Rectal smooth muscle tissue (tissue), 1 donor: Measurements from ENCODE around the gene MRPS35.
"Not testable (repeated sequence)": the region's sequence is repeated elsewhere in the genome, so short reads cannot be mapped to it uniquely, and the experiment has no call there.

ENCODE experiments used
- H3K27ac ChIP-seq: one replicate; pipeline ENCODE4 v1.7.0; 2013; ENCODE audit warnings: low read depth, low read length, inconsistent platforms
- H3K27me3 ChIP-seq: one replicate; pipeline ENCODE4 v1.7.0; 2013; ENCODE audit warnings: low read length; ENCODE audit not compliant: control insufficient read depth, insufficient read depth
- H3K36me3 ChIP-seq: one replicate; pipeline ENCODE4 v1.7.0; 2013; ENCODE audit warnings: low read length; ENCODE audit not compliant: control insufficient read depth, insufficient read depth
- H3K4me1 ChIP-seq: one replicate; pipeline ENCODE4 v1.7.0; 2013; ENCODE audit warnings: low read length; ENCODE audit not compliant: control insufficient read depth, insufficient read depth
- H3K4me3 ChIP-seq: one replicate; pipeline ENCODE4 v1.7.0; 2013; ENCODE audit warnings: low read length
- H3K9ac ChIP-seq: one replicate; pipeline ENCODE4 v1.7.0; 2013; ENCODE audit warnings: low read length

Gene MRPS35

DNA sequence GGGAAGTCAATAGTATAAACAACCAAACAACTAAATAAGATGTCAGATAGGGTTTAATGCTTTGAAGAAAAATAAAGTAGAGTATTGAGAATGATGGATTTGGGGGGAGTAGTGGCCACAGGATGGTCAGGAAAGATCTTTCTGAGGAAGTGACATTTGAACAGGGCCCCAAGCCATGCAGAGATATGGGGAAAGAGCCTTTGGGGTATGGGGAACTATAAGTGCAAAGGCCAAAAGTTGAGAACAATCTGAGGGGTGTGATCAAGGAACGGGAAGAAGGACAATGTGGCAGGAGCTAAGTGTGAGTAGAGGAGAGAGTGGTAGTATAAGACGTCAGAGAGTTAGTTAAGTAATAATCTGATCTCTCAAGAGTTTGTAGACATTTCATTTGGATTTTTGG is 1.3 kb downstream of the MRPS35 start:
- Histone ChIP-seq H3K4me1 (no peaks in the 10 kb centered on the region), H3K36me3 (no peaks in the 10 kb centered on the region), H3K9ac (no peak overlapping the region), H3K4me3 (no peak overlapping the region), H3K27ac (no peak overlapping the region), H3K27me3 (no peaks in the 10 kb centered on the region)

DNA sequence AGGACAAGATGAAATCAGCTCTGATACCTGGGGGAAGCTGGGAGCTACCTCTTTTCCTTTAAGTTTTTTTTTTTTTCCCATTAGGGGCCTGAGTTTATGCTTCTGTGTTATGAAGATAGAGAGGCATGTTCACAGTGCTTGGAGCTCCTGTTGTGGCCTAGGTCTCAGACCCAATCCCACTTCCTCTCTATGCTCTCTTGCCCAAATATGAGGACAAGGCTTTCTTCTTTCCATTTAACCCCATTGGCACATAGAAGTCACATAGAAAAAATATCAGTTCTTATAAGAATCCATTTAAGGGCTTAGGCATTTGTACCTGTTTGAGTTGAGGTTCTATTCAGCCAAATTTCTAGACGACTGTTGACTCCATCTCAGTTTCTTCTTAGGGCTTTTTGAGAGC is 12.6 kb downstream of the MRPS35 start:
- peaks cover 6% of the 10 kb centered on the region for H3K36me3 ChIP-seq
- H3K4me1 ChIP-seq: no peaks in the 10 kb centered on the region
- H3K27ac ChIP-seq: no peak overlapping the region

GRCh38 chr12:27730097-27730588 is 19.5 kb downstream of the MRPS35 start:
- Histone ChIP-seq H3K9ac (no peak overlapping the region), H3K27ac (no peak overlapping the region), H3K27me3 (no peaks in the 10 kb centered on the region), H3K36me3 (no peaks in the 10 kb centered on the region), H3K4me1 (no peaks in the 10 kb centered on the region), H3K4me3 (no peak overlapping the region)

More for the DNA sequence above, 12.6 kb downstream of the MRPS35 start:
- H3K9ac ChIP-seq: no peak overlapping the region
- no peak overlapping the region for H3K4me3 ChIP-seq
- H3K27me3 ChIP-seq: no peaks in the 10 kb centered on the region

GRCh38 chr12:27732281-27732680 is 21.6 kb downstream of the MRPS35 start:
- H3K9ac ChIP-seq: no peak overlapping the region
- H3K4me3 ChIP-seq: no peak overlapping the region
- no peak overlapping the region for H3K27ac ChIP-seq
- H3K27me3 ChIP-seq: no peaks in the 10 kb centered on the region
- peaks cover 2% of the 10 kb centered on the region for H3K36me3 ChIP-seq
- no peaks in the 10 kb centered on the region for H3K4me1 ChIP-seq

GRCh38 chr12:27733052-27733656 is 22.5 kb downstream of the MRPS35 start:
- H3K27me3 ChIP-seq: no peaks in the 10 kb centered on the region
- H3K36me3 ChIP-seq: peaks cover 2% of the 10 kb centered on the region
- H3K27ac ChIP-seq: no peak overlapping the region

GRCh38 chr12:27733791-27734190 is 23.2 kb downstream of the MRPS35 start:
- Histone ChIP-seq H3K4me3 (no peak overlapping the region), H3K9ac (no peak overlapping the region), H3K27me3 (no peaks in the 10 kb centered on the region), H3K4me1 (no peaks in the 10 kb centered on the region), H3K27ac (no peak overlapping the region), H3K36me3 (peaks cover 2% of the 10 kb centered on the region)

More at GRCh38 chr12:27733052-27733656, 22.5 kb downstream of the MRPS35 start:
- Histone ChIP-seq H3K4me1 (no peaks in the 10 kb centered on the region), H3K9ac (no peak overlapping the region), H3K4me3 (no peak overlapping the region)

- not testable (repeated sequence) for H3K27ac ChIP-seq, H3K4me3 ChIP-seq, H3K9ac ChIP-seq, H3K4me1 ChIP-seq, H3K36me3 ChIP-seq, H3K27me3 ChIP-seq
Measured at GRCh38 chr12:27734321-27734720, 23.7 kb downstream of the MRPS35 start.

DNA sequence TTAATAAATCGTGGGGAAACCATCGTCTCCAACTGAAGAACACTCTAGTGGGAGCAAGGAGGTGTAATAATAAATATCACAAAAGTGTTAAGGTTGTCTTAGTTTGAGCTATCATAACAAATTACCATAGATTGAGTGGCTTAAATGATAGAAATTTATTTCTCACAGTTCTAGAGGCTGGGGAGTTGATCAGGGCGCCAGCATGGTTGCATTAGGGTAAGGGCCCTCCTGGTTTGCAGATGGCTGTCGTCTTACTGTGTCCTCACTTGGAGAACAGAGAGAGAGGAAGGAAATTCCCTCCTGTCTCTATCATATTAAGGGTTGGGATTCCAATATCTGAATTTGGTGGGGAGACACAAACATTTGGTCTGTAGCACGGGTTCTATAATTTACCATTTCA is 33.0 kb downstream of the MRPS35 start:
- H3K36me3 ChIP-seq: peaks cover 5% of the 10 kb centered on the region
- no peak overlapping the region for H3K9ac ChIP-seq

DNA sequence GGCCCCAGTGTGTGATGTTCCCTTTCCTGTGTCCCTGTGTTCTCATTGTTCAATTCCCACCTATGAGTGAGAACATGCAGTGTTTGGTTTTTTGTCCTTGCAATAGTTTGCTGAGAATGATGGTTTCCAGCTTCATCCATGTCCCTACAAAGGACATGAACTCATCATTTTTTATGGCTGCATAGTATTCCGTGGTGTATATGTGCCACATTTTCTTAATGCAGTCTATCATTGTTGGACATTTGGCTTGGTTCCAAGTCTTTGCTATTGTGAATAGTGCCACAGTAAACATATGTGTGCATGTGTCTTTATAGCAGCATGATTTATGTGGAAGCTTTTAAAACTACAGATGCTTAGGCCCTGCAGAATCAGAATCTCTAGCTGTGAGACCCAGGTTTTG is 35.1 kb downstream of the MRPS35 start:
- H3K9ac ChIP-seq, H3K27me3 ChIP-seq, H3K27ac ChIP-seq, H3K4me1 ChIP-seq, H3K4me3 ChIP-seq, H3K36me3 ChIP-seq: not testable (repeated sequence)

More for the DNA sequence above, 33.0 kb downstream of the MRPS35 start:
- Histone ChIP-seq H3K4me1 (no peaks in the 10 kb centered on the region), H3K27ac (no peak overlapping the region), H3K4me3 (no peak overlapping the region), H3K27me3 (no peaks in the 10 kb centered on the region)

DNA sequence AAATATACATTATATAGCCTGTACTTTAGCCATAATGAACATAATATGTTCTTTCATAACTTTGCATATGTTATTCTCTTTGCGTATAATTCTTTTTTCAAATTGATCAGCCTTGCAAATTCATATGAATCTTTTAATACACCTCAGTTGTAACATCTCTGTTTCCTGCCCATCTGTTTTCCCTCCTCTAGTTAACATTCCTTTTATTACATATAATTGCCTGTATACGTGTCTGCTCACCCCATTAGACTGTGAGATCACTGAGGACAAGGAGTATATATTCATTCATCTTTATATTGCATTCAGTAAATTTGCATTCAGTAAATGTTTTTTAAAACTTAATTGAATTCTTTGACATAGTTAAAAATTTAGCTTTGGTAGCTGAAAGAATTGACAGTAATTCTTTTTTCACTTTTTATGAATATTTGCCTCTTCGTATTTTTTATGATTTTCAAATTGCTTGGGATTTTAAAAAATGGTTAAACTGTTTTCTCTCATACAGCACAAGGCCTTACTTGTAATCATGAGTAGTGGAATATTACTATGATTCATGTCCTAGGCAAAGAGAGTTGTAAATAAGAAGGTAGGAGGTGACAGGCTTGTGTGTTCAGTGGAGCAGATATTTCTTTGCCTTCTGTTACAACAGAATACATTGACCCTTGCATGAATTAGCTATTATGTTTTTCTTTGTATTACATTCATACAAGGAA is 36.6 kb downstream of the MRPS35 start:
- Histone ChIP-seq H3K27ac (no peak overlapping the region), H3K9ac (no peak overlapping the region), H3K27me3 (no peaks in the 10 kb centered on the region), H3K36me3 (peaks cover 5% of the 10 kb centered on the region), H3K4me3 (no peak overlapping the region), H3K4me1 (no peaks in the 10 kb centered on the region)

- Histone ChIP-seq H3K4me3 (no peak overlapping the region), H3K4me1 (no peaks in the 10 kb centered on the region), H3K9ac (no peak overlapping the region), H3K27ac (no peak overlapping the region), H3K27me3 (no peaks in the 10 kb centered on the region), H3K36me3 (peaks cover 9% of the 10 kb centered on the region)
Measured at GRCh38 chr12:27751386-27752047, 40.9 kb downstream of the MRPS35 start.

DNA sequence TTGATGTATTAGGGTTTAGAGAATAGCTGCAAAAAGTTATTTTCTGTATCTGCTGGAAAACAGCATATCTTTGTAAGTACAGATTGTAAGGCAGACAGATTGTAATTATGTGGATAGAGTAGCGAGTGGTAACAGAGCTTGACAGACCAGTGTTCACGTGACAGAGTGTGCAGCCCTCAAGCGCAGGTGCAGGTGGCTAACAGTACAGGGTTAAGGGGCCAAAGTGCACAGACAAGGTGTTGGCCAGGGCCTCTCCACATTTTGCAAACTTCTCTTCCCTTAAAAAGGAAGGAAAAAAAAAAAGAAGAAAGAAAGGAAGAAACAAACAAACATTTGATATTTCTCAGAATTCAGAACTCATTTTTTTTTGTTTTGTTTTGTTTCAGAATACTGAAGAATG is 44.2 kb downstream of the MRPS35 start:
- Histone ChIP-seq H3K4me1 (no peaks in the 10 kb centered on the region), H3K9ac (no peak overlapping the region), H3K27ac (no peak overlapping the region), H3K36me3 (peaks cover 9% of the 10 kb centered on the region), H3K27me3 (no peaks in the 10 kb centered on the region), H3K4me3 (no peak overlapping the region)
